IPS-18a (cell line): ENCODE measurements around the gene OR10P1.
A peak's percentile ranks its signal among the peaks of the same experiment; 100 is the strongest.

Source experiments
- H3K27ac ChIP-seq: one replicate; pipeline ENCODE4 v1.5.1; 2013; ENCODE audit warnings: low read length
- H3K27me3 ChIP-seq: one replicate; pipeline ENCODE4 v1.6.1; 2013; ENCODE audit warnings: mild to moderate bottlenecking, low read length; ENCODE audit not compliant: control insufficient read depth, insufficient read depth
- H3K36me3 ChIP-seq: one replicate; pipeline ENCODE4 v1.6.1; 2013; ENCODE audit warnings: low read depth, low read length; ENCODE audit not compliant: control insufficient read depth
- H3K4me1 ChIP-seq: one replicate; pipeline ENCODE4 v1.6.1; 2013; ENCODE audit warnings: low read depth, low read length; ENCODE audit not compliant: control insufficient read depth
- H3K4me3 ChIP-seq: one replicate; pipeline ENCODE4 v1.5.1; 2013; ENCODE audit warnings: low read length
- H3K9ac ChIP-seq: one replicate; pipeline ENCODE4 v1.6.1; 2013; ENCODE audit warnings: mild to moderate bottlenecking, low read length, moderate library complexity
- H3K9me3 ChIP-seq: one replicate; pipeline ENCODE4 v1.6.1; 2013; ENCODE audit warnings: low read depth, low read length; ENCODE audit not compliant: control insufficient read depth

The OR10P1 gene

DNA sequence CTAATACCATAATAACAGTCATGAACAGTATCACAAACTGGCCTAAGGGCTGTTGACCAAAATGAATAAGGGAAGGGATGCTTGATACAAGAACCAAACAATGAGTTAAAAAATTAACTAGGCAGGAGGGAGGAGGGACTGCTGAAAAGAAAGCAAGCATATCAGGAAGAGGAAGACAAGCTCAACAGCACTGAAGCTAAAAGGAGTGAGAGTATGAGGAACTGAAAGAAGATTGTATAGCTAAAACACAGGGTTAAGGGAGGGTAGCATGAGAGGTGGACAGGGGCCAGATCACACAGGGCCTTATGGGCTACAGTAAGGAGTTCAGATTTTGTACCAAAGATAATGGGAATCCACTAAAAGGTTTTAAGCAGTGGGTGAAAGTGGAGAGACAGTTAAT is 36.9 kb downstream of the OR10P1 start:
- H3K27me3 ChIP-seq = no peaks in the 10 kb centered on the region
- H3K9ac ChIP-seq = no peak overlapping the region
- H3K27ac ChIP-seq = no peak overlapping the region
- H3K4me1 ChIP-seq = no peaks in the 10 kb centered on the region
- no peak overlapping the region for H3K4me3 ChIP-seq
- H3K9me3 ChIP-seq = no peaks in the 10 kb centered on the region
- no peaks in the 10 kb centered on the region for H3K36me3 ChIP-seq

DNA sequence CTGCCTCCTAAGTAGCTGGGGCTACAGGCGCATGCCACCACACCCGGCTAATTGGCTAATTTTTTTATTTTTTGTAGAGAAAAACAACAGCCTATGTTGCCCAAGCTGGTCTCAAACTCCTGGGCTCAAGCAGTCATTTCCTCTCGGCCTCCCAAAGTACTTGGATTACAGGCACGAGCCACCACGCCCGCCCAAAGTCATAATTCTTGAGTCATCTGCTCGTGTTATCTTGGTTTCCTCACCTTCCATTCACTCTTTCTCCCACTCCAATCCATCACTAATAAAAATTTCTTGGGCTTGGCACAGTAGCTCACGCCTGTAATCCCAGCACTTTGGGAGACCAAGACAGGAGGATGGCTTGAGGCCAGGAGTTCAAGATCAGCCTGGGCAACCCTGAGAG is 39.0 kb downstream of the OR10P1 start:
- Histone ChIP-seq H3K4me3 (no peak overlapping the region), H3K9ac (no peak overlapping the region), H3K27me3 (no peaks in the 10 kb centered on the region), H3K4me1 (no peaks in the 10 kb centered on the region), H3K27ac (no peak overlapping the region), H3K9me3 (no peaks in the 10 kb centered on the region), H3K36me3 (no peaks in the 10 kb centered on the region)

DNA sequence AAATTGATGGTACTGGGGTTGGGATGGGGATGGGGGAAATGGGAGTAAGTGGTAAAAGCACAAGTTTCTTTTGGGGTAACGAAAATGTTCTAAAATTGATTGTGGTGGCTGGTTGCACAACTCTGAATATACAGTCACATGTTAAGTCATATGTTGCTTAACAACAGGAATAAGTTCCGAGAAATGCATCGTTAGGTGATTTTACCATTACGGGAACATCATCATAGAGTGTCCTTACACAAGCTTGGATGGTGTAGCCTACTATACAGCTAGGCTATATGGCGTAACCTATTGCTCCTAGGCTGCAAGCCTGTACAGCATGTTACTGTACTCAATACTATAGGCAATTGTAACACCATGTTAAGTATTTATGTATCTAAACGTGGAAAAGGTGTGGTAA is 40.0 kb downstream of the OR10P1 start:
- H3K4me1 ChIP-seq = peaks cover 7% of the 10 kb centered on the region
- no peaks in the 10 kb centered on the region for H3K9me3 ChIP-seq
- H3K36me3 ChIP-seq = no peaks in the 10 kb centered on the region
- no peak overlapping the region for H3K27ac ChIP-seq
- no peak overlapping the region for H3K4me3 ChIP-seq
- H3K27me3 ChIP-seq = no peaks in the 10 kb centered on the region
- H3K9ac ChIP-seq = no peak overlapping the region

DNA sequence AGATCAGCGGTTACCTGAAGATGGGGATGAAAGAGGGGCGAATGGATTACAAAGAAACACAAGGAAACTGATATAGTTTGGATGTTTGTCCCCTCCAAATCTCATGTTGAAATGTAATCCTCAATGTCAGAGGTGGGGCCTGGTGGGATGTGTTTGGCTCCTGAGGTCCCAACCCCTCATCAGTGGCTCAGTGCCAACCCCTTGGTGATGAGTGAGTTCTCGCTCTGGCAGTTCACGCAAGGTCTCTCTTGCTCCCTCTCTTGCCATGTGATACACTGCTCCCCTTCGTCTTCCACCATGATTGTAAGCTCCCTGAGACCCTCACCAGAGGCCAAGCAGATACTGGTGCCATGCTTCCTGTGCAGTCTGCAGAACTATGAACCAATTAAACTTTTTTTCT is 43.0 kb downstream of the OR10P1 start:
- Histone ChIP-seq H3K9ac (no peak overlapping the region), H3K27me3 (no peaks in the 10 kb centered on the region), H3K36me3 (no peaks in the 10 kb centered on the region), H3K9me3 (no peaks in the 10 kb centered on the region), H3K27ac (no peak overlapping the region), H3K4me1 (peaks cover 11% of the 10 kb centered on the region), H3K4me3 (no peak overlapping the region)

DNA sequence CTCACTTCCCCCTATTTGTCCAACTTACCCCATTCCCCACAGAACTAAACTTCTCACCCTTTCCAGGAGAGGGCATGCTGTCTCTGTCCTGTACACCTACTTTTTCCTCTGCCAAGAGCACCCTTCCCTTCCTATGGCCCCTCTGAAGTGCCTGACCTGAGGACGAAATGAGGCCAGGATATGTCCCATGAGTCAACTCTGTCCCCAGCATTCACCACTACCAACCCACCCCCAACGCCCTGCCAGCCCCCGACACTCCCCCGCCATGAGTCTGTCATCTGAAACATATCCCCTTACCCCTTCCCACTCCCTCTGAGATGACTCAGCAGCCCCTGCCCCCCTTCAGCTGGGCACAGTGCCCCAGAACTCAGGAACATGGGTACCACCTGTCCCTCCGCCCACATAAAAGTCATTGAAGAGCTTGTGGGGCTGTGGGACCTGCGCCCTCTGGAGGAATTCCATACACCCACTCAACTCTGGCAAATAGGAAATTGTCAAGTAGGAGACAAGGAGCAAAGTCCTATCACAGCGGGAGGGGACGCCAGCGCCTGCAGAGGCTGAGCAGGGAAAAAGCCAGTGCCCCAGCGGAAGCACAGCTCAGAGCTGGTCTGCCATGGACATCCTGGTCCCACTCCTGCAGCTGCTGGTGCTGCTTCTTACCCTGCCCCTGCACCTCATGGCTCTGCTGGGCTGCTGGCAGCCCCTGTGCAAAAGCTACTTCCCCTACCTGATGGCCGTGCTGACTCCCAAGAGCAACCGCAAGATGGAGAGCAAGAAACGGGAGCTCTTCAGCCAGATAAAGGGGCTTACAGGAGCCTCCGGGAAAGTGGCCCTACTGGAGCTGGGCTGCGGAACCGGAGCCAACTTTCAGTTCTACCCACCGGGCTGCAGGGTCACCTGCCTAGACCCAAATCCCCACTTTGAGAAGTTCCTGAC is 44.7 kb downstream of the OR10P1 start:
- no peak overlapping the region for H3K27ac ChIP-seq
- H3K27me3 ChIP-seq = no peaks in the 10 kb centered on the region
- peak overlapping the region; percentile 33 for H3K4me3 ChIP-seq
- H3K9ac ChIP-seq = no peak overlapping the region
- peaks cover 11% of the 10 kb centered on the region for H3K4me1 ChIP-seq
- H3K9me3 ChIP-seq = no peaks in the 10 kb centered on the region
- H3K36me3 ChIP-seq = no peaks in the 10 kb centered on the region

DNA sequence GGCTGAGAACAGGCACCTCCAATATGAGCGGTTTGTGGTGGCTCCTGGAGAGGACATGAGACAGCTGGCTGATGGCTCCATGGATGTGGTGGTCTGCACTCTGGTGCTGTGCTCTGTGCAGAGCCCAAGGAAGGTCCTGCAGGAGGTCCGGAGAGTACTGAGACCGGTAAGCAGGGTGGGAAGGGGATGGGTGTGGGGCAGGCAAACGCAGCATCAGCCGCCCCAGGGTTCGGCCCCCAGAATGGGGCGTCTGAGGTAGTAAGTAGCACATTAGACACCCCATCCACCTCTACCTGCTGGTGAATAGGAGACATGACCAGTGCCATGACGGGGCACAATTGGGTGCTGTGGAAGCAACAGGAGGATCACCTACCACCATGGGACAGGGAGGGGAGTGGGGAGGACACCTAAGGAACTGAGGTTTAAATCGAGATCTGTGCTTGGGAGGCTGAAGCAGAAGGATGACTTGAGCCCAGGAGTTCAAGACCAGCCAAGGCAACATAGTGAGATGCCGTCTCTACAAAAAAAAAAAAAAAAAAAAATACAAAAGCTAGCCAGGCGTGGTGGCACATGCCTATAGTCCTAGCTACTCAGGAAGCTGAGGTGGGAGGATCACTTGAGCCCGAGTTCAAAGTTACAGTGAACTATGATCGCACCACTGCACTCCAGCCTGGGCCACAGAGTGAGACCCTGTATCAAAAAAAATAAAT is 45.5 kb downstream of the OR10P1 start:
- Histone ChIP-seq H3K9me3 (no peaks in the 10 kb centered on the region), H3K4me3 (peak overlapping the region; percentile 33), H3K27me3 (no peaks in the 10 kb centered on the region), H3K9ac (no peak overlapping the region), H3K4me1 (peaks cover 11% of the 10 kb centered on the region), H3K27ac (no peak overlapping the region), H3K36me3 (peaks cover 3% of the 10 kb centered on the region)

DNA sequence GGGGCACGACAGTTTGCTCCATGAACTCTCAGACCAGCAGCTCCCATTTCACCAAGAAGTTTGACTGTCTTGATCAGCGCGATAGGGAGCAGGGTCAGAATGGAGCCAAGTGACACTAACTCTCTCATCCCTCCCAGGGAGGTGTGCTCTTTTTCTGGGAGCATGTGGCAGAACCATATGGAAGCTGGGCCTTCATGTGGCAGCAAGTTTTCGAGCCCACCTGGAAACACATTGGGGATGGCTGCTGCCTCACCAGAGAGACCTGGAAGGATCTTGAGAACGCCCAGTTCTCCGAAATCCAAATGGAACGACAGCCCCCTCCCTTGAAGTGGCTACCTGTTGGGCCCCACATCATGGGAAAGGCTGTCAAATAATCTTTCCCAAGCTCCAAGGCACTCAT is 47.0 kb downstream of the OR10P1 start:
- no peak overlapping the region for H3K9ac ChIP-seq

DNA sequence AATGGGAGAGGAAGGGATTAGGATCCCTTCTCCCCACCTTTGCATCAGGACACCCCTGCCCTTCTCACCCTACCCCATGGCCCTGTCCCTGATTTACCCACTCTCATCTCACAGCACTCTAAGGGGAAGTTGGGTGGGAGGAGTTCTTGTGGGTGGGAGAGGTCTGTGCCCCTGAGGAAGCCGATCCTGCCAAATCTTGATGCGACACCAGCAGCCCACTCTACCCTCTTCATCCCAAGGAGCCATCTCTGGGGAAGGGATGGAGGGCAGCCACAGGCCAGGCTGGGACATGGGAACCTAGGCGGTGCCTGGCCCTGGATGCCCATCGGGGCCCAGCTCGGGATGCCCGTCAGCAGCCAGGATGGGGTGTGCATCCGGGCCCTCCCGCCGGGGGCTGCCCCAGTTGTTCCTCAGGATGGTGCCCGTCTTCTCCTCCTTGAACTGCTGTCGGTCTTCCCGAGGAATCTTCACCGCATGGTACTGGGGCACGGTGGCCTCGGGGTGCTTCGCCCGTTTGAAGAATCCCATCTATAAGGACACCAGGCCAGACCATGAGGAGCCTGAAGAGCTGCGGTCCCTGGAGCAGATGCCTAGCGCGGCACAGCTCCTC is 48.2 kb downstream of the OR10P1 start:
- Histone ChIP-seq H3K4me1 (peaks cover 11% of the 10 kb centered on the region), H3K27me3 (no peaks in the 10 kb centered on the region), H3K9ac (no peak overlapping the region), H3K9me3 (no peaks in the 10 kb centered on the region), H3K27ac (no peak overlapping the region), H3K36me3 (peaks cover 7% of the 10 kb centered on the region), H3K4me3 (no peak overlapping the region)

More for the DNA sequence above, 47.0 kb downstream of the OR10P1 start:
- Histone ChIP-seq H3K36me3 (peaks cover 7% of the 10 kb centered on the region), H3K9me3 (no peaks in the 10 kb centered on the region), H3K27me3 (no peaks in the 10 kb centered on the region), H3K4me1 (peaks cover 11% of the 10 kb centered on the region), H3K4me3 (no peak overlapping the region), H3K27ac (no peak overlapping the region)

DNA sequence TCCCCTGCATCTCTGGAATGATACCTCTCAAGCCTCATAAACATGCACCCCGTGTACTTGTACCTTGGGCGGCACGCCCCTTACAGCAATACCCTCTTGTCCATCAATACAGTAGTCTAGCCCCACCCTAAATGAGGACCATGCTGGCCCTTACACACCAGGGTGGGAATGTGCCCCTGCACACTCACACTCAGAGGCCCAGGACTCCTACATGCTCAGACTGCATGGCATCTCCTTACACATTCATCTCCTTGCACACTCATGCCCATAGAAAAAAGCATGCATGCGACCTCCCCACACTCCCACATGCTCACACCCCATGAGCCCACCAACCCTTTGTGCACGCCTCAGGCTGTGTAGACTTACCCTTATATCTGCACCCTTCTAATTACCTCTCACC is 49.0 kb downstream of the OR10P1 start:
- H3K9ac ChIP-seq = no peak overlapping the region
- no peak overlapping the region for H3K27ac ChIP-seq
- H3K4me3 ChIP-seq = no peak overlapping the region
- H3K36me3 ChIP-seq = peaks cover 7% of the 10 kb centered on the region
- no peaks in the 10 kb centered on the region for H3K9me3 ChIP-seq
- H3K4me1 ChIP-seq = peaks cover 11% of the 10 kb centered on the region
- no peaks in the 10 kb centered on the region for H3K27me3 ChIP-seq

DNA sequence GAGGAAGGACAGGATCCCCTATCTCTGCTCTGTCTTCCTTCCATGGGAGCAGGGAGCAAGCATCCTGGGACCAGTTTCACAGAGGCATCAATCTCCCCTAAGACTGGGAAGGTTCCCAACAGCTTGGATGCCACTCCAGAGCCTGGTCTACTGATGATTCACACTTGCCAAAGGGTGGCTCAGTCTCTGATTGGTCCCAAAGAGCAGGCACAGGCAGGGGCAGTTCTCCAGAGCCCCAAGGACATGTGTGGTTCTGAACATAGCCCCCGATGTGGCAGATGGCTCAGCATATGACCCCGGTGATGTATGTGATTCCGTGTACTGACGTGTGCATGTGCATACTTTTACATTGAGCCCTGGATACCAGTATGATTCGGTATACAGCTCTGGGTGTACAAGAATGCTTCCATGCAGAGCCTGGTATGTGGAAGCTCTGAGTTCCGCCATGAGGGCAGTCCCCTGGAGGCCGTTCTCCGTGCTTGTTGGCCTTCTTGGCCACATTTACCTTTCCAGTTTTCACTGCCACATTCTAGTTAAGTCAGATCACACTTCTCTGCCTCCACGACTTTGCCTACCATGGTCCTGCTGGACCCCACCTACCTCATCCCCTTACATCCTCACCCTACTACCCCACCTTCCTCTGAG is 49.8 kb downstream of the OR10P1 start:
- Histone ChIP-seq H3K9me3 (no peaks in the 10 kb centered on the region), H3K4me3 (no peak overlapping the region), H3K4me1 (peaks cover 6% of the 10 kb centered on the region), H3K27me3 (no peaks in the 10 kb centered on the region), H3K27ac (no peak overlapping the region), H3K9ac (no peak overlapping the region), H3K36me3 (peaks cover 7% of the 10 kb centered on the region)
